ENCODE data around the gene KAT6B.

The KAT6B gene

GRCh38 chr10:74925291-74925690, 98.9 kb downstream of the KAT6B start:
- H3K4me3 ChIP-seq (ENCODE audit: low read depth, low read length) = no peak overlapping the region
- no peak for TF ChIP-seq CTCF (IDR thresholded peaks at IDR 0.05; ENCODE audit: borderline replicate concordance, insufficient read depth, low read depth, low read length)

- TF ChIP-seq CTCF (IDR thresholded peaks at IDR 0.05; ENCODE audit: borderline replicate concordance, insufficient read depth, low read depth, low read length) = no peak
- no peak overlapping the region for H3K4me3 ChIP-seq (ENCODE audit: low read depth, low read length)
Measured at GRCh38 chr10:74925708-74926107, 99.3 kb downstream of the KAT6B start.

GRCh38 chr10:74926791-74927585, 100.6 kb downstream of the KAT6B start:
- no peak for TF ChIP-seq CTCF (IDR thresholded peaks at IDR 0.05; ENCODE audit: borderline replicate concordance, insufficient read depth, low read depth, low read length)
- H3K4me3 ChIP-seq (ENCODE audit: low read depth, low read length) = no peak overlapping the region

- TF ChIP-seq CTCF (IDR thresholded peaks at IDR 0.05; ENCODE audit: borderline replicate concordance, insufficient read depth, low read depth, low read length) = no peak
Measured at GRCh38 chr10:74927701-74928100, 101.3 kb downstream of the KAT6B start.

GRCh38 chr10:74928742-74929191, 102.4 kb downstream of the KAT6B start:
- no peak for TF ChIP-seq CTCF (IDR thresholded peaks at IDR 0.05; ENCODE audit: borderline replicate concordance, insufficient read depth, low read depth, low read length)
- no peak overlapping the region for H3K4me3 ChIP-seq (ENCODE audit: low read depth, low read length)

More at GRCh38 chr10:74927701-74928100, 101.3 kb downstream of the KAT6B start:
- H3K4me3 ChIP-seq (ENCODE audit: low read depth, low read length) = no peak overlapping the region

- no peak overlapping the region for H3K4me3 ChIP-seq (ENCODE audit: low read depth, low read length)
- no peak for TF ChIP-seq CTCF (IDR thresholded peaks at IDR 0.05; ENCODE audit: borderline replicate concordance, insufficient read depth, low read depth, low read length)
Measured at GRCh38 chr10:74929197-74929596, 102.8 kb downstream of the KAT6B start.

GRCh38 chr10:74930965-74931364, 104.6 kb downstream of the KAT6B start:
- H3K4me3 ChIP-seq (ENCODE audit: low read depth, low read length) = no peak overlapping the region
- TF ChIP-seq CTCF (IDR thresholded peaks at IDR 0.05; ENCODE audit: borderline replicate concordance, insufficient read depth, low read depth, low read length) = no peak

Data from GM12875 (cell line).